GM18505 (cell line): ENCODE data around the gene ALDH3B1.

ENCODE experiments used
- ATAC-seq: cut with Tn5 transposase; IDR thresholded peaks from one replicate; pipeline ENCODE4 v1.9.1; 2021; ENCODE audit not compliant: unreplicated experiment
- POLR2A ChIP-seq: IDR thresholded peaks from 4 replicates; pipeline ENCODE4 v1.6.1; 2011; ENCODE audit warnings: borderline replicate concordance; ENCODE audit not compliant: insufficient read depth, insufficient read length; ENCODE audit errors: extremely low read depth

Gene ALDH3B1

GRCh38 chr11:68071281-68072048 is 61.3 kb downstream of the ALDH3B1 start:
- no peak for TF ChIP-seq POLR2A
- ATAC-seq, result no peak

GRCh38 chr11:68074584-68075352 is 64.6 kb downstream of the ALDH3B1 start:
- no peak for TF ChIP-seq POLR2A
- no peak for ATAC-seq

GRCh38 chr11:68076371-68077042 is 66.4 kb downstream of the ALDH3B1 start:
- no peak for TF ChIP-seq POLR2A
- ATAC-seq, result no peak

- ATAC-seq, result no peak
- TF ChIP-seq POLR2A, result no peak
Observed at GRCh38 chr11:68077617-68078582, 67.8 kb downstream of the ALDH3B1 start.
